ENCODE data around the gene EPHB1. TPM values are rescaled to one million over a fixed set of nuclear protein-coding genes. Genes with fewer than 3 reads are reported as not detected.

The EPHB1 gene
- polyA plus RNA-seq, 1 donor = 3.7 TPM

- DNase-seq = no peak
- Histone ChIP-seq H3K27ac (ENCODE audit: low read length) (no peak overlapping the region), H3K4me1 (ENCODE audit: control insufficient read depth, insufficient read depth, low read length) (no peaks in the 10 kb centered on the region), H3K9me3 (ENCODE audit: control insufficient read depth, low read depth, low read length) (no peaks in the 10 kb centered on the region), H3K27me3 (ENCODE audit: control insufficient read depth, insufficient read depth, low read length) (no peaks in the 10 kb centered on the region), H3K4me3 (ENCODE audit: low read length) (no peak overlapping the region), H3K36me3 (ENCODE audit: control insufficient read depth, insufficient read depth, low read length) (no peaks in the 10 kb centered on the region)
- WGBS (ENCODE audit: insufficient coverage, low lambda C conversion rate) = 70% methylated on average over 2 of the region's 5 CpGs
These were observed 418.2 kb downstream of the EPHB1 start for GRCh38 chr3:135213213-135213612.

- Histone ChIP-seq H3K4me1 (ENCODE audit: control insufficient read depth, insufficient read depth, low read length) (no peaks in the 10 kb centered on the region), H3K27me3 (ENCODE audit: control insufficient read depth, insufficient read depth, low read length) (no peaks in the 10 kb centered on the region), H3K4me3 (ENCODE audit: low read length) (no peak overlapping the region), H3K9me3 (ENCODE audit: control insufficient read depth, low read depth, low read length) (no peaks in the 10 kb centered on the region), H3K36me3 (ENCODE audit: control insufficient read depth, insufficient read depth, low read length) (no peaks in the 10 kb centered on the region), H3K27ac (ENCODE audit: low read length) (no peak overlapping the region)
- WGBS (ENCODE audit: insufficient coverage, low lambda C conversion rate) = 64% methylated on average over 4 of the region's 5 CpGs
- DNase-seq = no peak
These were observed 418.8 kb downstream of the EPHB1 start for GRCh38 chr3:135213822-135214221.

GRCh38 chr3:135214400-135214799 is 419.3 kb downstream of the EPHB1 start:
- Histone ChIP-seq H3K27ac (ENCODE audit: low read length) (no peak overlapping the region), H3K9me3 (ENCODE audit: control insufficient read depth, low read depth, low read length) (no peaks in the 10 kb centered on the region), H3K27me3 (ENCODE audit: control insufficient read depth, insufficient read depth, low read length) (no peaks in the 10 kb centered on the region), H3K4me1 (ENCODE audit: control insufficient read depth, insufficient read depth, low read length) (no peaks in the 10 kb centered on the region), H3K4me3 (ENCODE audit: low read length) (no peak overlapping the region), H3K36me3 (ENCODE audit: control insufficient read depth, insufficient read depth, low read length) (no peaks in the 10 kb centered on the region)
- no CpG with 5 or more reads among the region's 5 CpGs for WGBS (ENCODE audit: insufficient coverage, low lambda C conversion rate)
- no peak for DNase-seq

- no peaks in the 10 kb centered on the region for H3K9me3 ChIP-seq (ENCODE audit: control insufficient read depth, low read depth, low read length)
- no peak overlapping the region for H3K4me3 ChIP-seq (ENCODE audit: low read length)
- H3K36me3 ChIP-seq (ENCODE audit: control insufficient read depth, insufficient read depth, low read length) = no peaks in the 10 kb centered on the region
- DNase-seq = no peak
- H3K27ac ChIP-seq (ENCODE audit: low read length) = no peak overlapping the region
- H3K4me1 ChIP-seq (ENCODE audit: control insufficient read depth, insufficient read depth, low read length) = no peaks in the 10 kb centered on the region
- WGBS (ENCODE audit: insufficient coverage, low lambda C conversion rate) = no CpG with 5 or more reads among the region's 6 CpGs
- H3K27me3 ChIP-seq (ENCODE audit: control insufficient read depth, insufficient read depth, low read length) = no peaks in the 10 kb centered on the region
These were observed 420.5 kb downstream of the EPHB1 start for GRCh38 chr3:135215516-135215915.

GRCh38 chr3:135216659-135217058 is 421.6 kb downstream of the EPHB1 start:
- Histone ChIP-seq H3K36me3 (ENCODE audit: control insufficient read depth, insufficient read depth, low read length) (no peaks in the 10 kb centered on the region), H3K27ac (ENCODE audit: low read length) (no peak overlapping the region), H3K27me3 (ENCODE audit: control insufficient read depth, insufficient read depth, low read length) (no peaks in the 10 kb centered on the region), H3K4me3 (ENCODE audit: low read length) (no peak overlapping the region), H3K4me1 (ENCODE audit: control insufficient read depth, insufficient read depth, low read length) (no peaks in the 10 kb centered on the region), H3K9me3 (ENCODE audit: control insufficient read depth, low read depth, low read length) (no peaks in the 10 kb centered on the region)
- DNase-seq = no peak
- WGBS (ENCODE audit: insufficient coverage, low lambda C conversion rate) = no CpG with 5 or more reads among the region's 3 CpGs

GRCh38 chr3:135217730-135218129 is 422.7 kb downstream of the EPHB1 start:
- no CpG with 5 or more reads among the region's 3 CpGs for WGBS (ENCODE audit: insufficient coverage, low lambda C conversion rate)
- Histone ChIP-seq H3K9me3 (ENCODE audit: control insufficient read depth, low read depth, low read length) (no peaks in the 10 kb centered on the region), H3K4me3 (ENCODE audit: low read length) (no peak overlapping the region), H3K4me1 (ENCODE audit: control insufficient read depth, insufficient read depth, low read length) (no peaks in the 10 kb centered on the region), H3K27me3 (ENCODE audit: control insufficient read depth, insufficient read depth, low read length) (no peaks in the 10 kb centered on the region), H3K36me3 (ENCODE audit: control insufficient read depth, insufficient read depth, low read length) (no peaks in the 10 kb centered on the region), H3K27ac (ENCODE audit: low read length) (no peak overlapping the region)
- DNase-seq = no peak

GRCh38 chr3:135218304-135218703 is 423.2 kb downstream of the EPHB1 start:
- Histone ChIP-seq H3K4me1 (ENCODE audit: control insufficient read depth, insufficient read depth, low read length) (no peaks in the 10 kb centered on the region), H3K27ac (ENCODE audit: low read length) (no peak overlapping the region), H3K36me3 (ENCODE audit: control insufficient read depth, insufficient read depth, low read length) (no peaks in the 10 kb centered on the region), H3K27me3 (ENCODE audit: control insufficient read depth, insufficient read depth, low read length) (no peaks in the 10 kb centered on the region), H3K9me3 (ENCODE audit: control insufficient read depth, low read depth, low read length) (no peaks in the 10 kb centered on the region), H3K4me3 (ENCODE audit: low read length) (no peak overlapping the region)
- no peak for DNase-seq

GRCh38 chr3:135218782-135219181 is 423.7 kb downstream of the EPHB1 start:
- 100% methylated on average over 2 of the region's 4 CpGs for WGBS (ENCODE audit: insufficient coverage, low lambda C conversion rate)

GRCh38 chr3:135224815-135225362 is 429.8 kb downstream of the EPHB1 start:
- Histone ChIP-seq H3K36me3 (ENCODE audit: control insufficient read depth, insufficient read depth, low read length) (no peaks in the 10 kb centered on the region), H3K27ac (ENCODE audit: low read length) (no peak overlapping the region)

More at GRCh38 chr3:135218782-135219181, 423.7 kb downstream of the EPHB1 start:
- Histone ChIP-seq H3K36me3 (ENCODE audit: control insufficient read depth, insufficient read depth, low read length) (no peaks in the 10 kb centered on the region), H3K4me3 (ENCODE audit: low read length) (no peak overlapping the region), H3K27me3 (ENCODE audit: control insufficient read depth, insufficient read depth, low read length) (no peaks in the 10 kb centered on the region), H3K9me3 (ENCODE audit: control insufficient read depth, low read depth, low read length) (no peaks in the 10 kb centered on the region), H3K4me1 (ENCODE audit: control insufficient read depth, insufficient read depth, low read length) (no peaks in the 10 kb centered on the region), H3K27ac (ENCODE audit: low read length) (no peak overlapping the region)
- DNase-seq = no peak

GRCh38 chr3:135226057-135226456 is 431.0 kb downstream of the EPHB1 start:
- no peaks in the 10 kb centered on the region for H3K27me3 ChIP-seq (ENCODE audit: control insufficient read depth, insufficient read depth, low read length)
- H3K4me1 ChIP-seq (ENCODE audit: control insufficient read depth, insufficient read depth, low read length) = no peaks in the 10 kb centered on the region
- no peak overlapping the region for H3K4me3 ChIP-seq (ENCODE audit: low read length)
- DNase-seq = no peak
- no peaks in the 10 kb centered on the region for H3K9me3 ChIP-seq (ENCODE audit: control insufficient read depth, low read depth, low read length)
- WGBS (ENCODE audit: insufficient coverage, low lambda C conversion rate) = no CpG with 5 or more reads among the region's 6 CpGs
- H3K36me3 ChIP-seq (ENCODE audit: control insufficient read depth, insufficient read depth, low read length) = no peaks in the 10 kb centered on the region
- H3K27ac ChIP-seq (ENCODE audit: low read length) = no peak overlapping the region

More at GRCh38 chr3:135224815-135225362, 429.8 kb downstream of the EPHB1 start:
- 20% methylated on average over 1 of the region's 5 CpGs for WGBS (ENCODE audit: insufficient coverage, low lambda C conversion rate)
- no peak for DNase-seq
- Histone ChIP-seq H3K27me3 (ENCODE audit: control insufficient read depth, insufficient read depth, low read length) (no peaks in the 10 kb centered on the region), H3K9me3 (ENCODE audit: control insufficient read depth, low read depth, low read length) (no peaks in the 10 kb centered on the region), H3K4me3 (ENCODE audit: low read length) (no peak overlapping the region), H3K4me1 (ENCODE audit: control insufficient read depth, insufficient read depth, low read length) (no peaks in the 10 kb centered on the region)

GRCh38 chr3:135228201-135228600 is 433.1 kb downstream of the EPHB1 start:
- H3K4me1 ChIP-seq (ENCODE audit: control insufficient read depth, insufficient read depth, low read length) = no peaks in the 10 kb centered on the region
- H3K27me3 ChIP-seq (ENCODE audit: control insufficient read depth, insufficient read depth, low read length) = no peaks in the 10 kb centered on the region
- H3K27ac ChIP-seq (ENCODE audit: low read length) = no peak overlapping the region
- no peak overlapping the region for H3K4me3 ChIP-seq (ENCODE audit: low read length)
- no peak for DNase-seq
- no peaks in the 10 kb centered on the region for H3K36me3 ChIP-seq (ENCODE audit: control insufficient read depth, insufficient read depth, low read length)
- H3K9me3 ChIP-seq (ENCODE audit: control insufficient read depth, low read depth, low read length) = no peaks in the 10 kb centered on the region
- WGBS (ENCODE audit: insufficient coverage, low lambda C conversion rate) = 88% methylated on average over 2 of the region's 3 CpGs
